ENCODE results near the gene SMIM43.

The SMIM43 gene

GRCh38 chr4:121796283-121796682 is 31.3 kb upstream of the SMIM43 start:
- no peaks in the 10 kb centered on the region for H3K4me1 ChIP-seq (ENCODE audit: insufficient read depth, poor library complexity, severe bottlenecking)
- TF ChIP-seq CTCF (IDR thresholded peaks at IDR 0.05; ENCODE audit: poor library complexity, severe bottlenecking): no peak
- DNase-seq (ENCODE audit: low spot score) (no peak), ATAC-seq (ENCODE audit: low read depth) (no peak)
- no peak overlapping the region for H3K27ac ChIP-seq (ENCODE audit: poor library complexity, severe bottlenecking)
- no peaks in the 10 kb centered on the region for H3K27me3 ChIP-seq (ENCODE audit: insufficient read depth, poor library complexity, severe bottlenecking)
- H3K4me3 ChIP-seq (ENCODE audit: severe bottlenecking): no peak overlapping the region
- no peaks in the 10 kb centered on the region for H3K36me3 ChIP-seq (ENCODE audit: low read depth)
- no peaks in the 10 kb centered on the region for H3K9me3 ChIP-seq (ENCODE audit: severe bottlenecking)

GRCh38 chr4:121794505-121795188 is 29.7 kb upstream of the SMIM43 start:
- no peak for TF ChIP-seq CTCF (IDR thresholded peaks at IDR 0.05; ENCODE audit: poor library complexity, severe bottlenecking)
- no peak for DNase-seq (ENCODE audit: low spot score)

GRCh38 chr4:121792966-121793365 is 28.0 kb upstream of the SMIM43 start:
- H3K4me1 ChIP-seq (ENCODE audit: insufficient read depth, poor library complexity, severe bottlenecking): peaks cover 14% of the 10 kb centered on the region
- H3K9me3 ChIP-seq (ENCODE audit: severe bottlenecking): no peaks in the 10 kb centered on the region
- H3K27me3 ChIP-seq (ENCODE audit: insufficient read depth, poor library complexity, severe bottlenecking): no peaks in the 10 kb centered on the region
- ATAC-seq (ENCODE audit: low read depth) (peak; percentile 62; the same call in 2 of the 3 replicates), DNase-seq (ENCODE audit: low spot score) (no peak)
- TF ChIP-seq CTCF (IDR thresholded peaks at IDR 0.05; ENCODE audit: poor library complexity, severe bottlenecking): no peak
- H3K36me3 ChIP-seq (ENCODE audit: low read depth): no peaks in the 10 kb centered on the region
- H3K4me3 ChIP-seq (ENCODE audit: severe bottlenecking): no peak overlapping the region
- no peak overlapping the region for H3K27ac ChIP-seq (ENCODE audit: poor library complexity, severe bottlenecking)

More at GRCh38 chr4:121794505-121795188, 29.7 kb upstream of the SMIM43 start:
- H3K27ac ChIP-seq (ENCODE audit: poor library complexity, severe bottlenecking): no peak overlapping the region
- no peaks in the 10 kb centered on the region for H3K27me3 ChIP-seq (ENCODE audit: insufficient read depth, poor library complexity, severe bottlenecking)
- peaks cover 10% of the 10 kb centered on the region for H3K4me1 ChIP-seq (ENCODE audit: insufficient read depth, poor library complexity, severe bottlenecking)
- no peaks in the 10 kb centered on the region for H3K36me3 ChIP-seq (ENCODE audit: low read depth)
- no peak; the same call in 2 of the 3 replicates for ATAC-seq (ENCODE audit: low read depth)
- H3K4me3 ChIP-seq (ENCODE audit: severe bottlenecking): no peak overlapping the region
- no peaks in the 10 kb centered on the region for H3K9me3 ChIP-seq (ENCODE audit: severe bottlenecking)

GRCh38 chr4:121791481-121791880 is 26.5 kb upstream of the SMIM43 start:
- H3K27ac ChIP-seq (ENCODE audit: poor library complexity, severe bottlenecking): no peak overlapping the region
- ATAC-seq (ENCODE audit: low read depth): no peak
- DNase-seq (ENCODE audit: low spot score): no peak

More at GRCh38 chr4:121791481-121791880, 26.5 kb upstream of the SMIM43 start:
- H3K27me3 ChIP-seq (ENCODE audit: insufficient read depth, poor library complexity, severe bottlenecking): no peaks in the 10 kb centered on the region
- H3K36me3 ChIP-seq (ENCODE audit: low read depth): no peaks in the 10 kb centered on the region
- no peak overlapping the region for H3K4me3 ChIP-seq (ENCODE audit: severe bottlenecking)
- no peak for TF ChIP-seq CTCF (IDR thresholded peaks at IDR 0.05; ENCODE audit: poor library complexity, severe bottlenecking)
- H3K4me1 ChIP-seq (ENCODE audit: insufficient read depth, poor library complexity, severe bottlenecking): peaks cover 14% of the 10 kb centered on the region
- H3K9me3 ChIP-seq (ENCODE audit: severe bottlenecking): no peaks in the 10 kb centered on the region

Measured in RWPE2 (cell line).